ENCODE results near the gene RBMXL2. TPM values are rescaled to one million over a fixed set of nuclear protein-coding genes. Genes with fewer than 3 reads are reported as not detected.

RBMXL2 gene
- total RNA-seq, 4 donors from 2014 or later: 0.27 to 0.33 TPM; not detected in 2

- intact Hi-C loops (cut with DNase I): no loop called here
- Histone ChIP-seq H3K27ac (no peak overlapping the region), H3K27me3 (no peaks in the 10 kb centered on the region), H3K4me3 (replicated peaks in 1 of 3) (no peak overlapping the region), H3K9me3 (no peaks in the 10 kb centered on the region), H3K36me3 (no peaks in the 10 kb centered on the region), H3K4me1 (no peaks in the 10 kb centered on the region)
- TF ChIP-seq CTCF (IDR thresholded peaks at IDR 0.05) (no peak), POLR2A (IDR thresholded peaks at IDR 0.05) (no peak)
- WGBS, 2 donors: 76 to 85% methylated on average over 1 of the region's 1 CpG
- no peak for DNase-seq
Observed at GRCh38 chr11:7060868-7061267, 27.9 kb upstream of the RBMXL2 start.

DNA sequence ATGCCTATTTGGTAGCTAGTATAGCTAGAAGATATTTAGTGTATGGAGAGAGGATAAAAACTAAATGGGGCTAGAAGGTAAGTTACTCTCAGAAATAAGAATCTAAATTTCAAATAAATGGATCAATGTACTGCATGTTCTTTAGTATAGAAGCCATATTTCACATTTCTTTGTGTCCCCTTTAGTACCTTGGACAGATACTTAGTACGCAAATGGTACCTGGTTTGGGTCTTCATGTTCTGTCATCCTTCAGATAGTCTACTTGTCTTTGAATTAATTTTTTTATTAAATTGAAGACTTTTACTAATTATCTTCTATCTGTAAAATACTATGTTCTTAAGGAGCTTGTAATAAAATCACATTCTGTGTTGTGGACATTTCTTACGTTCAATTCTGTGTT, 26.3 kb upstream of the RBMXL2 start:
- Histone ChIP-seq H3K27ac (no peak overlapping the region), H3K36me3 (no peaks in the 10 kb centered on the region), H3K9me3 (no peaks in the 10 kb centered on the region), H3K4me3 (replicated peaks in 1 of 3) (no peak overlapping the region), H3K4me1 (no peaks in the 10 kb centered on the region), H3K27me3 (no peaks in the 10 kb centered on the region)
- DNase-seq: no peak
- intact Hi-C loops (cut with DNase I): no loop called here
- WGBS, 2 donors: 93 to 95% methylated on average over 2 of the region's 2 CpGs
- TF ChIP-seq POLR2A (IDR thresholded peaks at IDR 0.05) (no peak), CTCF (IDR thresholded peaks at IDR 0.05) (no peak)

GRCh38 chr11:7072401-7073028, 16.3 kb upstream of the RBMXL2 start:
- Histone ChIP-seq H3K9me3 (no peaks in the 10 kb centered on the region), H3K4me3 (replicated peaks in 1 of 3) (no peak overlapping the region), H3K27ac (no peak overlapping the region), H3K36me3 (no peaks in the 10 kb centered on the region), H3K27me3 (no peaks in the 10 kb centered on the region), H3K4me1 (no peaks in the 10 kb centered on the region)
- DNase-seq: peak in 1 of 2 donors; percentile 5
- intact Hi-C loops (cut with DNase I): no loop called here
- TF ChIP-seq POLR2A (IDR thresholded peaks at IDR 0.05): no peak
- TF ChIP-seq CTCF (IDR thresholded peaks at IDR 0.05): no peak
- WGBS, 2 donors: 37 to 44% methylated on average over 4 of the region's 4 CpGs

- Histone ChIP-seq H3K36me3 (no peaks in the 10 kb centered on the region), H3K27me3 (no peaks in the 10 kb centered on the region), H3K4me1 (no peaks in the 10 kb centered on the region), H3K9me3 (no peaks in the 10 kb centered on the region), H3K4me3 (replicated peaks in 1 of 3) (no peak overlapping the region), H3K27ac (no peak overlapping the region)
- intact Hi-C loops (cut with DNase I): no loop called here
- TF ChIP-seq CTCF (IDR thresholded peaks at IDR 0.05): no peak
- WGBS, 2 donors: 80% methylated on average over 16 of the region's 16 CpGs
- no peak for DNase-seq
Observed at GRCh38 chr11:7077101-7077500, 11.7 kb upstream of the RBMXL2 start.

DNA sequence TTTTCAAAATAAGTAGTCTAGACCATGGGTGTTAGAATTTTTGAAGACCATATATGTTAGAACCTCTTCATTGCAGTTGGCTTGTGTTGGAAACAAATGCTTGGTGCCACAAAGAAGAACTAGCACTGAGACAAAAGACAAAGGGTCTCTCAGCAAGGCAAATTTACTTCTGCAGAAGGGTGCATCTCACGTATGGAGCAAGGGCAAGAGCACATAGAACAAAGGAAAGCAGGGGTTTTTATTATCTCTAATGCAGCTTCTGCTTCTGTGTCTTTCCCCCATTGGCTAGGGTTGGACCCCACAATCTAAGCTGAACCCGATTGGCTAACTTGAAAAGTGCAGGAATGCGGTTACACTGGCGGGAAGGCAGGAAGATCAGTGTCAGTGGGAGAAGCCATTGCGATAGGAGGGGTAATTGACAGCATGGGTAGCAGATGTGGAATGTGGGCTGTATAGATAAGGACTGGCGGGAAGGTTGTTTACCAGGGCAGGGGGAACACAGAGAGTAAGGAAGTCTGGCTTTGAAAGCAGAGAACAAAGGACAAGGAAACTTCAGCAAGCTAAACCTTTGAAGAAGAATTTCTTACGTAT, 9.2 kb upstream of the RBMXL2 start:
- 86 to 87% methylated on average over 7 of the region's 7 CpGs for WGBS, 2 donors
- no peak overlapping the region for H3K4me3 ChIP-seq (replicated peaks in 1 of 3)
- intact Hi-C loops (cut with DNase I): no loop called here
- H3K36me3 ChIP-seq: no peaks in the 10 kb centered on the region
- no peak overlapping the region for H3K27ac ChIP-seq
- DNase-seq: no peak
- no peaks in the 10 kb centered on the region for H3K27me3 ChIP-seq
- TF ChIP-seq POLR2A (IDR thresholded peaks at IDR 0.05) (no peak), CTCF (IDR thresholded peaks at IDR 0.05) (no peak)
- no peaks in the 10 kb centered on the region for H3K9me3 ChIP-seq
- H3K4me1 ChIP-seq: no peaks in the 10 kb centered on the region

All from thyroid gland (tissue), 4 donors.